ENCODE measurements around the gene CLSTN2. TPM values are rescaled to one million over a fixed set of nuclear protein-coding genes. Genes with fewer than 3 reads are reported as not detected.

The CLSTN2 gene
- total and polyA plus RNA-seq, 5 experiments from 2014 or later: not detected

- H3K27ac Mint-ChIP-seq: no peak overlapping the region
- DNase-seq: no peak
- no peaks in the 10 kb centered on the region for H3K9me3 Mint-ChIP-seq
- no peak overlapping the region for H3K4me3 Mint-ChIP-seq
- ATAC-seq: no peak
- POLR2A ChIA-PET: no interaction called here
- peaks cover 5 to 24% (median 7%) of the 10 kb centered on the region in 5 donors for H3K27me3 Mint-ChIP-seq
- no peaks in the 10 kb centered on the region for H3K36me3 Mint-ChIP-seq
- no peaks in the 10 kb centered on the region for H3K4me1 Mint-ChIP-seq
Observed at GRCh38 chr3:140579260-140579659, 644.3 kb downstream of the CLSTN2 start.

- H3K36me3 Mint-ChIP-seq: no peaks in the 10 kb centered on the region
- no peaks in the 10 kb centered on the region for H3K9me3 Mint-ChIP-seq
- POLR2A ChIA-PET: no interaction called here
- H3K4me3 Mint-ChIP-seq: no peak overlapping the region
- H3K27me3 Mint-ChIP-seq: peaks cover 5 to 24% (median 7%) of the 10 kb centered on the region in 5 donors
- DNase-seq (no peak), ATAC-seq (no peak)
- no peak overlapping the region for H3K27ac Mint-ChIP-seq
- H3K4me1 Mint-ChIP-seq: no peaks in the 10 kb centered on the region
Observed at GRCh38 chr3:140580746-140581145, 645.8 kb downstream of the CLSTN2 start.

- Mint-ChIP-seq H3K36me3 (no peaks in the 10 kb centered on the region), H3K4me1 (no peaks in the 10 kb centered on the region), H3K9me3 (no peaks in the 10 kb centered on the region), H3K27ac (no peak overlapping the region), H3K27me3 (peaks cover 7 to 26% (median 15%) of the 10 kb centered on the region in 5 donors), H3K4me3 (no peak overlapping the region)
- ATAC-seq: no peak
- POLR2A ChIA-PET: no interaction called here
- DNase-seq: no peak
Observed at GRCh38 chr3:140584549-140584948, 649.6 kb downstream of the CLSTN2 start.

GRCh38 chr3:140585828-140586227 lies 650.8 kb downstream of the CLSTN2 start:
- POLR2A ChIA-PET: no interaction called here
- Mint-ChIP-seq H3K9me3 (no peaks in the 10 kb centered on the region), H3K27ac (no peak overlapping the region), H3K36me3 (no peaks in the 10 kb centered on the region), H3K27me3 (peaks cover 7 to 22% (median 13%) of the 10 kb centered on the region in 5 donors), H3K4me1 (no peaks in the 10 kb centered on the region), H3K4me3 (no peak overlapping the region)
- no peak for DNase-seq
- ATAC-seq: no peak

GRCh38 chr3:140586311-140586710 lies 651.3 kb downstream of the CLSTN2 start:
- peaks cover 7 to 21% (median 11%) of the 10 kb centered on the region in 5 donors for H3K27me3 Mint-ChIP-seq
- no peaks in the 10 kb centered on the region for H3K9me3 Mint-ChIP-seq
- POLR2A ChIA-PET: no interaction called here
- H3K36me3 Mint-ChIP-seq: no peaks in the 10 kb centered on the region
- ATAC-seq: no peak
- H3K27ac Mint-ChIP-seq: no peak overlapping the region
- no peak overlapping the region for H3K4me3 Mint-ChIP-seq
- DNase-seq: no peak
- no peaks in the 10 kb centered on the region for H3K4me1 Mint-ChIP-seq

GRCh38 chr3:140588558-140588957 lies 653.6 kb downstream of the CLSTN2 start:
- no peaks in the 10 kb centered on the region for H3K4me1 Mint-ChIP-seq
- H3K4me3 Mint-ChIP-seq: no peak overlapping the region
- H3K27me3 Mint-ChIP-seq: peaks cover 12 to 31% (median 16%) of the 10 kb centered on the region in 5 donors
- ATAC-seq (no peak), DNase-seq (no peak)
- no peaks in the 10 kb centered on the region for H3K36me3 Mint-ChIP-seq
- POLR2A ChIA-PET: no interaction called here
- no peak overlapping the region for H3K27ac Mint-ChIP-seq
- H3K9me3 Mint-ChIP-seq: no peaks in the 10 kb centered on the region

- DNase-seq (no peak), ATAC-seq (no peak)
- H3K27me3 Mint-ChIP-seq: peaks cover 6 to 16% (median 7%) of the 10 kb centered on the region in 5 donors
- H3K36me3 Mint-ChIP-seq: no peaks in the 10 kb centered on the region
- no peaks in the 10 kb centered on the region for H3K4me1 Mint-ChIP-seq
- H3K4me3 Mint-ChIP-seq: no peak overlapping the region
- POLR2A ChIA-PET: no interaction called here
- no peak overlapping the region for H3K27ac Mint-ChIP-seq
- no peaks in the 10 kb centered on the region for H3K9me3 Mint-ChIP-seq
Observed at GRCh38 chr3:140593766-140594165, 658.8 kb downstream of the CLSTN2 start.

- Mint-ChIP-seq H3K4me3 (no peak overlapping the region), H3K9me3 (no peaks in the 10 kb centered on the region), H3K27ac (no peak overlapping the region), H3K36me3 (no peaks in the 10 kb centered on the region), H3K27me3 (peaks cover 6 to 16% (median 7%) of the 10 kb centered on the region in 5 donors), H3K4me1 (no peaks in the 10 kb centered on the region)
- POLR2A ChIA-PET: no interaction called here
- ATAC-seq (no peak), DNase-seq (no peak)
Observed at GRCh38 chr3:140595295-140595694, 660.3 kb downstream of the CLSTN2 start.

GRCh38 chr3:140597364-140597763 lies 662.4 kb downstream of the CLSTN2 start:
- Mint-ChIP-seq H3K27ac (no peak overlapping the region), H3K36me3 (no peaks in the 10 kb centered on the region), H3K27me3 (peaks cover 6 to 13% (median 8%) of the 10 kb centered on the region in 5 donors), H3K4me3 (no peak overlapping the region), H3K4me1 (no peaks in the 10 kb centered on the region), H3K9me3 (no peaks in the 10 kb centered on the region)
- POLR2A ChIA-PET: no interaction called here
- ATAC-seq (no peak), DNase-seq (no peak)

GRCh38 chr3:140597792-140598191 lies 662.8 kb downstream of the CLSTN2 start:
- no peaks in the 10 kb centered on the region for H3K4me1 Mint-ChIP-seq
- DNase-seq (no peak), ATAC-seq (no peak)
- H3K4me3 Mint-ChIP-seq: no peak overlapping the region
- POLR2A ChIA-PET: no interaction called here
- no peaks in the 10 kb centered on the region for H3K9me3 Mint-ChIP-seq
- no peaks in the 10 kb centered on the region for H3K36me3 Mint-ChIP-seq
- peaks cover 3 to 9% (median 6%) of the 10 kb centered on the region in 5 donors for H3K27me3 Mint-ChIP-seq
- H3K27ac Mint-ChIP-seq: no peak overlapping the region

GRCh38 chr3:140599009-140599408 lies 664.0 kb downstream of the CLSTN2 start:
- DNase-seq (no peak), ATAC-seq (no peak)
- no peak overlapping the region for H3K4me3 Mint-ChIP-seq
- no peaks in the 10 kb centered on the region for H3K4me1 Mint-ChIP-seq
- H3K36me3 Mint-ChIP-seq: no peaks in the 10 kb centered on the region
- no peak overlapping the region for H3K27ac Mint-ChIP-seq
- POLR2A ChIA-PET: no interaction called here
- no peaks in the 10 kb centered on the region for H3K9me3 Mint-ChIP-seq
- H3K27me3 Mint-ChIP-seq: peaks cover 0 to 2% (median 0%) of the 10 kb centered on the region in 5 donors

GRCh38 chr3:140599496-140599895 lies 664.5 kb downstream of the CLSTN2 start:
- Mint-ChIP-seq H3K27me3 (peaks cover 0 to 2% (median under 1%) of the 10 kb centered on the region in 5 donors), H3K4me3 (no peak overlapping the region), H3K4me1 (no peaks in the 10 kb centered on the region), H3K27ac (no peak overlapping the region), H3K9me3 (no peaks in the 10 kb centered on the region), H3K36me3 (no peaks in the 10 kb centered on the region)
- ATAC-seq (no peak), DNase-seq (no peak)
- POLR2A ChIA-PET: no interaction called here

GRCh38 chr3:140601881-140602280 lies 666.9 kb downstream of the CLSTN2 start:
- DNase-seq (no peak), ATAC-seq (no peak)
- H3K9me3 Mint-ChIP-seq: peaks cover 0 to 8% (median 0%) of the 10 kb centered on the region in 9 donors
- POLR2A ChIA-PET: no interaction called here
- no peaks in the 10 kb centered on the region for H3K36me3 Mint-ChIP-seq
- H3K4me3 Mint-ChIP-seq: no peak overlapping the region
- no peaks in the 10 kb centered on the region for H3K4me1 Mint-ChIP-seq
- no peak overlapping the region for H3K27ac Mint-ChIP-seq
- H3K27me3 Mint-ChIP-seq: peaks cover 0 to 12% (median 3%) of the 10 kb centered on the region in 5 donors

- H3K27ac Mint-ChIP-seq: no peak overlapping the region
- POLR2A ChIA-PET: no interaction called here
- H3K27me3 Mint-ChIP-seq: peaks cover 0 to 12% (median 2%) of the 10 kb centered on the region in 5 donors
- ATAC-seq (no peak), DNase-seq (no peak)
- no peaks in the 10 kb centered on the region for H3K4me1 Mint-ChIP-seq
- H3K4me3 Mint-ChIP-seq: no peak overlapping the region
- peaks cover 0 to 8% (median 1%) of the 10 kb centered on the region in 9 donors for H3K9me3 Mint-ChIP-seq
- H3K36me3 Mint-ChIP-seq: no peaks in the 10 kb centered on the region
Observed at GRCh38 chr3:140602781-140603180, 667.8 kb downstream of the CLSTN2 start.
